DND-41 (cell line): ENCODE measurements around the gene OTUD3.

Experiments used
- EZH2 ChIP-seq: IDR thresholded peaks from 3 replicates; pipeline ENCODE4 v1.6.1; 2012; ENCODE audit warnings: borderline replicate concordance, low read depth, mild to moderate bottlenecking, moderate library complexity, low read length, inconsistent platforms; ENCODE audit not compliant: severe bottlenecking
- TF ChIP-seq, protein P1 (sequence below): IDR thresholded peaks from 2 replicates; pipeline ENCODE4 v1.5.1; 2012; ENCODE audit warnings: borderline replicate concordance, low read length, moderate library complexity, mild to moderate bottlenecking; ENCODE audit not compliant: poor library complexity, severe bottlenecking; ENCODE audit errors: extremely low read depth

DNA sequence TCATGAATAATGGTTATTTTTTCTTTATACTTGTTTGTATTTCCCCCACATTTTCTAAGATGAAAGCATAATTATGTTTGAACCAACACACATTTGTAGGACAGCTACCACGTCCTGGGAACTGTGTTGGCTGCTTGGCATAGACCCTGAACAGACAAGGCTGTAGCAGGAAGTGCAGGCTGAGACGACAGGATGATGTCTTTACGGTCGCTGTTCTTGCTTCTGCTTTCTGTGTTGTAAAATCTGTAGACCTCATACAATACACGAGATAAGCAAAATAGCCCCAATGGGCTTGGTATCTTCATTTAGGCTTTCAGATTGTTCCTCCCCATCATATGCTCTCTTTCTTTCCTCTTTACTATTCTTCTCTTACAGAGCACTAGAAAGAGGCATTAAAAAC, 23.3 kb upstream of the OTUD3 start:
- TF ChIP-seq, protein P1, sequence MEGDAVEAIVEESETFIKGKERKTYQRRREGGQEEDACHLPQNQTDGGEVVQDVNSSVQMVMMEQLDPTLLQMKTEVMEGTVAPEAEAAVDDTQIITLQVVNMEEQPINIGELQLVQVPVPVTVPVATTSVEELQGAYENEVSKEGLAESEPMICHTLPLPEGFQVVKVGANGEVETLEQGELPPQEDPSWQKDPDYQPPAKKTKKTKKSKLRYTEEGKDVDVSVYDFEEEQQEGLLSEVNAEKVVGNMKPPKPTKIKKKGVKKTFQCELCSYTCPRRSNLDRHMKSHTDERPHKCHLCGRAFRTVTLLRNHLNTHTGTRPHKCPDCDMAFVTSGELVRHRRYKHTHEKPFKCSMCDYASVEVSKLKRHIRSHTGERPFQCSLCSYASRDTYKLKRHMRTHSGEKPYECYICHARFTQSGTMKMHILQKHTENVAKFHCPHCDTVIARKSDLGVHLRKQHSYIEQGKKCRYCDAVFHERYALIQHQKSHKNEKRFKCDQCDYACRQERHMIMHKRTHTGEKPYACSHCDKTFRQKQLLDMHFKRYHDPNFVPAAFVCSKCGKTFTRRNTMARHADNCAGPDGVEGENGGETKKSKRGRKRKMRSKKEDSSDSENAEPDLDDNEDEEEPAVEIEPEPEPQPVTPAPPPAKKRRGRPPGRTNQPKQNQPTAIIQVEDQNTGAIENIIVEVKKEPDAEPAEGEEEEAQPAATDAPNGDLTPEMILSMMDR, result no peak
- no peak for TF ChIP-seq EZH2
